ENCODE measurements around the gene HACD3.
"Not testable (repeated sequence)": the region's sequence is repeated elsewhere in the genome, so short reads cannot be mapped to it uniquely, and the experiment has no call there.

Gene HACD3

GRCh38 chr15:65530318-65531111 is at the start of gene HACD3:
Gene HACD3, plus strand, starts transcription at chr15:65530463. Its CDS starts 169 bp downstream, at chr15:65530632.
- peak; percentile 94 for DNase-seq

- no peak for DNase-seq
These were observed 45.4 kb upstream of the HACD3 start for GRCh38 chr15:65484876-65485275.

- no peak for DNase-seq
These were observed 36.2 kb upstream of the HACD3 start for GRCh38 chr15:65494076-65494475.

- DNase-seq: no peak
These were observed 20.9 kb upstream of the HACD3 start for GRCh38 chr15:65509321-65509720.

- no peak for DNase-seq
These were observed 18.1 kb upstream of the HACD3 start for GRCh38 chr15:65512189-65512588.

GRCh38 chr15:65512807-65513416 is 17.4 kb upstream of the HACD3 start:
- DNase-seq: no peak

- peak; percentile 97 for DNase-seq
These were observed 13.0 kb upstream of the HACD3 start, which contains the start of gene DPP8 for GRCh38 chr15:65516997-65517865. Gene DPP8, minus strand, starts transcription at chr15:65517689. Its CDS starts 5,136 bp downstream, at chr15:65512553.

- DNase-seq: no peak
These were observed 12.4 kb upstream of the HACD3 start for GRCh38 chr15:65517866-65518207.

GRCh38 chr15:65518633-65519285 is 11.5 kb upstream of the HACD3 start:
- DNase-seq: no peak

GRCh38 chr15:65521350-65521749 is 8.9 kb upstream of the HACD3 start:
- no peak for DNase-seq

GRCh38 chr15:65524226-65524625 is 6.0 kb upstream of the HACD3 start:
- no peak for DNase-seq

GRCh38 chr15:65525622-65526021 is 4.6 kb upstream of the HACD3 start:
- DNase-seq: peak; percentile 44

- DNase-seq: no peak
These were observed 1.7 kb upstream of the HACD3 start for GRCh38 chr15:65528461-65529060.

GRCh38 chr15:65529762-65530317 is 423 bp upstream of the HACD3 start:
- no peak for DNase-seq

- DNase-seq: peak; percentile 16
These were observed 2.4 kb downstream of the HACD3 start for GRCh38 chr15:65532738-65533051.

GRCh38 chr15:65533057-65533756 is 2.9 kb downstream of the HACD3 start:
- peak; percentile 68 for DNase-seq

GRCh38 chr15:65535192-65535591 is 4.9 kb downstream of the HACD3 start:
- no peak for DNase-seq

- DNase-seq: no peak
These were observed 10.1 kb downstream of the HACD3 start for GRCh38 chr15:65540314-65540713.

- DNase-seq: no peak
These were observed 11.1 kb downstream of the HACD3 start for GRCh38 chr15:65541231-65541820.

- DNase-seq: no peak
These were observed 17.6 kb downstream of the HACD3 start for GRCh38 chr15:65547841-65548240.

- DNase-seq: not testable (repeated sequence)
These were observed 19.0 kb downstream of the HACD3 start for GRCh38 chr15:65549288-65549687.

All from NCI-H82 (cell line).